HuH-7 (cell line): ENCODE data around the gene GPR157.

Source experiments
- DNase-seq: peaks from one replicate; pipeline ENCODE4 v3.0.0; 2011; ENCODE audit warnings: low spot score

The GPR157 gene

GRCh38 chr1:9086796-9087195 lies 42.1 kb downstream of the GPR157 start:
- DNase-seq: no peak

DNA sequence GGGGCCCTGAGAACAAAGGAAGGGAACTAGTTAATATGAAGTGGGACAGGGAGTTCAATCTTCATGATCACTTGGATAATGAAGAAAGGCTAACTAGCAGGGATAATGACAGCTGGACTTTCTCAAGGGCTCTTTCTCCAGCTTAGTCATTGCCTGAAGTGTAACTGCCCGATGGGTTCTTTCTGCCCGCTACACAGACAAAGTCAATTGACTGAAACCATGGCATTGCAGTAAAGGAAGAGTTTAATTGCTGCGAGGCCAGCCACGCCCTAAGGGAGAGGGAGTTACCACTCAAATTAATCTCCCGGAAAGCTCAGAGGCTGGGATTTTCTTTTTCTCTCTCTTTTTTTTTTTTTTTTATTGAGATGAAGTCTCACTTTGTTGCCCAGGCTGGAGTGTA lies 42.9 kb downstream of the GPR157 start:
- DNase-seq: no peak

- no peak for DNase-seq
Measured at GRCh38 chr1:9085306-9085940, 43.5 kb downstream of the GPR157 start.

- no peak for DNase-seq
Measured at GRCh38 chr1:9084906-9085305, 44.0 kb downstream of the GPR157 start.

DNA sequence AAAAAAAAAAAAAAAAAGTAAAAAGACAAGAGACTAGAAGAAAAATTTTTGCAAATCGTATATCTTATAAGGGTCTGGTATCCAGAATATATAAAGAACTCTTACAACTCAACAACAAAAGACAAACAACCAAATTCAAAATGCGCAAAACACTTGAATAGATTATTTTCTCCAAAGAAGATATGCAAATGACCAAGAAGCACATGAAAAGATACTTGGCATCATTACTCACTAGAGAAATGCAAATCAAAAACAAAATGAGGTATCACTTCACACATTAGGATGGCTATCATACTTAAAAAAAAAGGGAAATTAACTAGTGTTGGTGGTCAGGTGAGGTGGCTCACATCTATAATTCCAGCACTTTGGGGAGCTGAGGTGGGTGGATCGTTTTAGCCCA lies 47.4 kb downstream of the GPR157 start:
- no peak for DNase-seq

- no peak for DNase-seq
Measured at GRCh38 chr1:9080705-9081291, 48.1 kb downstream of the GPR157 start.

- no peak for DNase-seq
Measured at GRCh38 chr1:9079988-9080704, 48.8 kb downstream of the GPR157 start.

DNA sequence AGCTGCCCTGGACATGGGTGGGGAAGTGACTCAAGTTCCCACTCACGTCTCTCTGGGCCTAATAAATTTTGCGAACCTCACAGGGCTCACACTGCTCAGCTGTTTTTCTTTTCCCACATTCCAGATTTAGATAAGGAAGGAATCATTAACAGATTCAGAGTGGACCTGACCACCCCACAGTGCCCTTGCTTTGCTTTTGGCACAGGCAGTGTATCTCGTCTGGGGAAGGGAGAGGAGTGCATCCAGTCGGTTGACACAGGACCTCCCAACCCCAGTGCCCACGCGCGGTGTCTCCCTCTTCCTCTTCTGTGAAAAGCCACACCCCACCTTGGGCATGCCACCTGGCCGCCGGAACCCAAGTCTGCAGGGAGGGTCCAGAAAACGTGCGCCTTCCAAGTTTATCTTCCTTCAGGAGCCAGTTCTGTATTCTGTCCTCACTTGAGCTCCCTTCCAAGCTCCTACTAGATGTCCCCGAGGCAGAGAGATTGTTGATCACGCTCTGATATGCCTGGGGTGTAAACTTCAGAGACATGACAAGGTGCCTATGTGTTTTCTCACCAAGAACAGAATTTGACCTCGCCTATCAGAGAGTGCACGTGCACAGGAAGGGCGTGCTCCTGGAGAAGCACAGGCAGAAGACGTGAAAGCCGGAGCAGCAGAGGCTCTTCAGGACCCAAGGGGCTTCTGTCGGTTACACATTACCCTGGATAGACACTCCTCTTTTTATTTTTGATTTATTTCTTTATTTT lies 50.0 kb downstream of the GPR157 start:
- DNase-seq: no peak

GRCh38 chr1:9078015-9078751 lies 50.7 kb downstream of the GPR157 start:
- no peak for DNase-seq

DNA sequence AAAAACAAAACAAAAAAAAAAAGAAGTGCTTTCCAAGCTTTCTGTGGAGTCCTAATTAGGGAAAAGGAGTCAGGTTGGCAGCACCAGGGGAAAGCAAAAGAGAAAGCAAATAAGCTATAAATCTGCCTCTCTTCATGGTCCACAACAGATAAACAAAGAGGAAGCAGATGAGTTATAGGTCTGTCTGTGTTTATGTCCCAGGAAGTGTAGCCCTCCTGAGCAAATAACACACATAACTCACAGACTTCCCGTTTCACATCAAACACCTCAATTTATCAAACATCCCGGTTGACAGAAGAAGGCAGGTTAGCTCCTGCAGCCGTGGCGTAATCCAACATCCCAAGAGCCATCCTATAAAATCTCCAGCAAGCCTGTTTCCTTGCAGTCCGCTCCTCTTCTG lies 53.9 kb downstream of the GPR157 start:
- no peak for DNase-seq

DNA sequence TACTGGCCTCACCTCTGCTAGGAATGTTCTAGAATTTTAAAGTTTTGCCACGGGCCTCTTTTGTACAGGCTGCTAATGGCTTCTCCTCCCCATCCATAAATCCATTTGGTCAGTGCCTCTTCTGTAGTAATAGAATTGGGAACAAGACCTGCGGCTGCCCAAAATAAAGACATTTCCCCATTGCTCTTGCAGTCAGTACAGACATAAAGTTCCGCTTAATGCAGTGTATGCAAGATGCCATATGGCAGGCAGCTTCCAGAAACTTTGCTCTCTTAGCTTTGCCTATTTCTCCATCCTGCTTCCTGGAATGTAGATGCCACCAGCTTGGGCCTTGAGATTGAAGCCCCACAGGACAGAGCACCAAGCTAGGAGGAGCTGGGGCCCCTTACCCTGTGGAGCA lies 55.8 kb downstream of the GPR157 start:
- DNase-seq: no peak

- no peak for DNase-seq
Measured at GRCh38 chr1:9071554-9072235, 57.2 kb downstream of the GPR157 start.

DNA sequence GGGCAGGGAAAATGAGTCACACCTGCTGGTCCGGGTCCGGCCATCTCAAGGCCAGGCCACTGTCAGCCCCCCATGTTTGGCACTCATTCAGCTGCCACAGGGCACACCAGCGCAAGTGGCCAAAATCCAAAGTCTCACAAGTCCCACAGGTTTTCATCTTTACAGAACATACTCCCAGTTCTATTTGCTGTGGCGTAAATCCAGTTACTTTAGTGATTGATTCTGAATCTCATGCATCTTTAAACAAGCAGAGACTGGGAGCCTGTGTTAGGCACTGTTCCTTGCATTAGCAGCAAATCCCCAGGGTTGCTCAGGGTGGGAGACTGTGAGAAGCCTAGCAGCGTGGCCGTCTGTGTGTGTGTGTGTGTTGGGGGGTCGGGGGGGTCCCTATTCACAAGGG lies 58.4 kb downstream of the GPR157 start:
- no peak for DNase-seq

DNA sequence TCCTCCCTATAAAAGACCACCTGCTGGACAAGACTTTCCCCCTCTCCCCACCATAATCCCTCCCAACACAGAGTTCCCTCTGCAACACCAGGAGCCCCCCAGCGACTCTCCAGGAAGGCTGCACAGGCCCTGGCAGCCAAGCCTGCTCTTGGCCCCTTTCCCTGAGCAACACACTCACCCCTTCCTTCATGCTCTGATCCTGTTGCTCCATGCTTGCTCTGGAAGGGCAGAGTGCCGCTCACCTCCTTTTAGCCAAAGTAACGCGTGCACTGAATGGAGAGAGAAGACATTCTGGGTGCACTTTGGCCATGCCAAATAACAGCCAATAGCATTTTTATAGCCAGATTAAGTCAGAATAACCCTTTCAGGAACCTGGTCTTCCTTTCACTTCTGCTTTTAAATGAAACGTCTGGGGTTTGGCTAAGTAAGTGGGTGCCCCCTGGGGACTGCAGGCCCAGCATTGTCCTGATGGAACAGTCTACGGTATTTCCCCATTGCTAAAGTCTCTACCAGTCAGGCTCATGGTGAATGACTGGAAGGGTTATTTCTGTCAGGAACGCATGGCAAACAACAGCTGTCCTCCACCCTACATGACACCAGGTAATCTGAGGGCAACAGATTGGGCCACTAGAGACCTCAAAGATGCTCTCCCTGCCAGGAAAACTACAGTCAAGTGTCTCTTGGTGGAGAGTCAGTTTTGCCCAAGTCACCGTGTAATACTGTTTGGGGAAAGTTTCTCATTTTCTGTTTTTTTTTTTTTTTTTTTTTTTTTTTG lies 59.4 kb downstream of the GPR157 start, which contains the start of gene SLC2A5:
SLC2A5 (minus strand) TSS at position 310 of the 775 bp plus-strand sequence; CDS start at position 211, 99 bp downstream.
- no peak for DNase-seq

- DNase-seq: no peak
Measured at GRCh38 chr1:9068981-9069325, 59.9 kb downstream of the GPR157 start.

- peak; percentile 41 for DNase-seq
Measured at GRCh38 chr1:9066945-9067807, 61.7 kb downstream of the GPR157 start.

- no peak for DNase-seq
Measured at GRCh38 chr1:9065213-9065751, 63.6 kb downstream of the GPR157 start.

- no peak for DNase-seq
Measured at GRCh38 chr1:9062846-9063245, 66.1 kb downstream of the GPR157 start.

- DNase-seq: no peak
Measured at GRCh38 chr1:9062021-9062471, 66.9 kb downstream of the GPR157 start.
